ENCODE results near the gene KBTBD12. TPM values are rescaled to one million over a fixed set of nuclear protein-coding genes. Genes with fewer than 3 reads are reported as not detected.

Gene KBTBD12
- total RNA-seq, 4 donors from 2014 or later: 16.0 to 28.7 (median 22.1) TPM

GRCh38 chr3:127886956-127887231 is 28.1 kb upstream of the KBTBD12 start:
- Histone ChIP-seq H3K4me1 (peaks cover 0 to 13% of the 10 kb centered on the region in 2 donors), H3K27ac (no peak overlapping the region), H3K36me3 (no peaks in the 10 kb centered on the region), H3K9me3 (no peaks in the 10 kb centered on the region), H3K4me3 (no peak overlapping the region), H3K27me3 (no peaks in the 10 kb centered on the region)
- DNase-seq (no peak), ATAC-seq (no peak)
- TF ChIP-seq, protein P1, sequence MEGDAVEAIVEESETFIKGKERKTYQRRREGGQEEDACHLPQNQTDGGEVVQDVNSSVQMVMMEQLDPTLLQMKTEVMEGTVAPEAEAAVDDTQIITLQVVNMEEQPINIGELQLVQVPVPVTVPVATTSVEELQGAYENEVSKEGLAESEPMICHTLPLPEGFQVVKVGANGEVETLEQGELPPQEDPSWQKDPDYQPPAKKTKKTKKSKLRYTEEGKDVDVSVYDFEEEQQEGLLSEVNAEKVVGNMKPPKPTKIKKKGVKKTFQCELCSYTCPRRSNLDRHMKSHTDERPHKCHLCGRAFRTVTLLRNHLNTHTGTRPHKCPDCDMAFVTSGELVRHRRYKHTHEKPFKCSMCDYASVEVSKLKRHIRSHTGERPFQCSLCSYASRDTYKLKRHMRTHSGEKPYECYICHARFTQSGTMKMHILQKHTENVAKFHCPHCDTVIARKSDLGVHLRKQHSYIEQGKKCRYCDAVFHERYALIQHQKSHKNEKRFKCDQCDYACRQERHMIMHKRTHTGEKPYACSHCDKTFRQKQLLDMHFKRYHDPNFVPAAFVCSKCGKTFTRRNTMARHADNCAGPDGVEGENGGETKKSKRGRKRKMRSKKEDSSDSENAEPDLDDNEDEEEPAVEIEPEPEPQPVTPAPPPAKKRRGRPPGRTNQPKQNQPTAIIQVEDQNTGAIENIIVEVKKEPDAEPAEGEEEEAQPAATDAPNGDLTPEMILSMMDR (IDR thresholded peaks at IDR 0.05 in 4 of 5, conservative IDR thresholded peaks at IDR 0.05 in 1 of 5): no peak
- no peak for TF ChIP-seq POLR2A (IDR thresholded peaks at IDR 0.05)
- in situ Hi-C loops (cut with MboI; ENCODE audit: low sequenced_read_pairs in 4 of 4): no loop called here
- intact Hi-C loops (cut with DNase I; ENCODE audit: low total_unique reads): no loop called here

- Histone ChIP-seq H3K36me3 (no peaks in the 10 kb centered on the region), H3K27ac (no peak overlapping the region), H3K4me1 (peaks cover 0 to 13% of the 10 kb centered on the region in 2 donors), H3K27me3 (no peaks in the 10 kb centered on the region), H3K4me3 (no peak overlapping the region), H3K9me3 (no peaks in the 10 kb centered on the region)
- no peak for DNase-seq
- intact Hi-C loops (cut with DNase I; ENCODE audit: low total_unique reads): no loop called here
- no peak for ATAC-seq
- in situ Hi-C loops (cut with MboI; ENCODE audit: low sequenced_read_pairs in 4 of 4): no loop called here
- TF ChIP-seq POLR2A (IDR thresholded peaks at IDR 0.05): no peak
- TF ChIP-seq, protein P1 (IDR thresholded peaks at IDR 0.05 in 4 of 5, conservative IDR thresholded peaks at IDR 0.05 in 1 of 5): no peak
Measured at GRCh38 chr3:127887321-127887720, 27.7 kb upstream of the KBTBD12 start.

DNA sequence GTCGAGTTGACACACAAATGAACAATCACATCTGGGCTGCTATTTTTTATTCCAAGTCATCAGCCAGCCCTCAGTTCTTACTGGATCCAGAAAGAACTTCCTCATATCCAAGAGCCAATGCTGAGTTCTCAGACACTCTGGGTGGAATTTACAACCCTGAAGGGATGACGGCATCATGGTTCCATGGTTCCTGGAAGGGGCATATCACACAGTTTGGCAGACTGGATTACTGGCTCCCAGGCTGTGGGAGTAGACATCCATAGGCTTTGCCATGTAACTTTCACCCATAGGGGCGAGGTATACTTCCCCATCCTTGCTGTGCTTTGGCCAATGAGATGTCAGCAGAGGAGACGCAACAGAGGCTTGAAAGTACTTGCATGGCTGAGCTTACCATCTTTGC is 26.9 kb upstream of the KBTBD12 start:
- peaks cover 0 to 13% of the 10 kb centered on the region in 2 donors for H3K4me1 ChIP-seq
- no peak for ATAC-seq
- no peaks in the 10 kb centered on the region for H3K27me3 ChIP-seq
- H3K9me3 ChIP-seq: no peaks in the 10 kb centered on the region
- H3K4me3 ChIP-seq: no peak overlapping the region
- in situ Hi-C loops (cut with MboI; ENCODE audit: low sequenced_read_pairs in 4 of 4) (no loop called here), intact Hi-C loops (cut with DNase I; ENCODE audit: low total_unique reads) (no loop called here)
- TF ChIP-seq POLR2A (IDR thresholded peaks at IDR 0.05): no peak
- TF ChIP-seq, protein P1 (IDR thresholded peaks at IDR 0.05 in 4 of 5, conservative IDR thresholded peaks at IDR 0.05 in 1 of 5): no peak
- no peak for DNase-seq
- no peaks in the 10 kb centered on the region for H3K36me3 ChIP-seq
- H3K27ac ChIP-seq: no peak overlapping the region

DNA sequence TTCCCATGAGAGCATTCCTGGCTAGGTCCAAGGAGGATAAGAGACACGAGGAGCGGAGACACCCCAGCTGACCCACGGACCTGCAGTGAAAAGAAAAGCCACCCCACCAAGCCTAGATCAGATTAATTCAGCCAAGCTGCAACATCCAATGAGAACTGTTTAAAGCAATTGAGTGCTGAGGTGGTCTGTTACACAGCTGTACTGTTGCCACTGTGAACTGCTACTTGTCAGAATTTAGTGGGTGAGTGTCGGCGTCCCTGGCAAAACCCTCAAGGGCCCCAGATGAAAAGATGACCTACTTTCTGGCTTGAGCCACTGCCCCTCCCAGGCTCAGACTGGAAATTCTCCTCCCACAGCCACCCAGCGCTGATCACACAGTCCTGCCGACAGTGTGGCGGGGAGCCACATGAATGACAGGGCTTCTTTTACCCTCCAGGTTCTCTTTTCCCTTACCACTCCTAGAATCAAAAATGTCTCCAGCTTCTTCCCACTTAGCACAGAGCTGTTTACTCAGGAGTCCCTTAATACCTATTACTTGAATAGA is 26.4 kb upstream of the KBTBD12 start:
- H3K27me3 ChIP-seq: no peaks in the 10 kb centered on the region
- no peaks in the 10 kb centered on the region for H3K36me3 ChIP-seq
- ATAC-seq (peak; percentile 46 to 48), DNase-seq (peak in 1 of 2 donors; percentile 36)
- in situ Hi-C loops (cut with MboI; ENCODE audit: low sequenced_read_pairs in 4 of 4): no loop called here
- no peak for TF ChIP-seq POLR2A (IDR thresholded peaks at IDR 0.05)
- TF ChIP-seq, protein P1 (IDR thresholded peaks at IDR 0.05 in 4 of 5, conservative IDR thresholded peaks at IDR 0.05 in 1 of 5): no peak
- no peaks in the 10 kb centered on the region for H3K9me3 ChIP-seq
- H3K4me1 ChIP-seq: peaks cover 0 to 13% of the 10 kb centered on the region in 2 donors
- peak overlapping the region in 1 of 4 donors; percentile 49 for H3K27ac ChIP-seq
- intact Hi-C loops (cut with DNase I; ENCODE audit: low total_unique reads): no loop called here
- no peak overlapping the region for H3K4me3 ChIP-seq

DNA sequence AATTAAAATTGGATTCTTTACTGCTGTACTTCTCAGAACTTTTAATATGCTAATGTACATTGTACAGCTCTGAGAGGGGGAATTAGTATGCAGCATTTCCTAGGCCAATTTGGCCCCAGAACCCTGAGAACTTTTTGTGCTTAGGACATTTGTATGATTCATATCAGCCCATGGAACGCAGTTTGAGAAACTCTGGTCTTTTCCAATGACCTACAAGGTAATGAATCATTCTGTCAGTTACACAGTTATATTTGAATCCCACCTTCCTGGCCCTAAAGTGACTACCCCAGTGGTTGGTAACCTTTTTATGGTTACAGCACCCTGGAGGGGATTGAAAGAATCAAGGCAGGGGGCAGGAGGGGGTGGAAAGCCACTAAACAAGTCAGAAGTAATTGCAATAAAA is 25.6 kb upstream of the KBTBD12 start:
- H3K36me3 ChIP-seq: no peaks in the 10 kb centered on the region
- H3K4me3 ChIP-seq: no peak overlapping the region
- ATAC-seq: peak; percentile 79 to 92
- no peak for DNase-seq
- H3K4me1 ChIP-seq: peaks cover 0 to 13% of the 10 kb centered on the region in 2 donors
- TF ChIP-seq, protein P1 (IDR thresholded peaks at IDR 0.05 in 4 of 5, conservative IDR thresholded peaks at IDR 0.05 in 1 of 5): no peak
- no peak for TF ChIP-seq POLR2A (IDR thresholded peaks at IDR 0.05)
- intact Hi-C loops (cut with DNase I; ENCODE audit: low total_unique reads) (no loop called here), in situ Hi-C loops (cut with MboI; ENCODE audit: low sequenced_read_pairs in 4 of 4) (no loop called here)
- no peaks in the 10 kb centered on the region for H3K9me3 ChIP-seq
- H3K27me3 ChIP-seq: no peaks in the 10 kb centered on the region
- peak overlapping the region in 1 of 4 donors; percentile 53 for H3K27ac ChIP-seq

Measured in gastrocnemius medialis (tissue), 4 donors.